ENCODE results near the gene RBPJ.

DNA sequence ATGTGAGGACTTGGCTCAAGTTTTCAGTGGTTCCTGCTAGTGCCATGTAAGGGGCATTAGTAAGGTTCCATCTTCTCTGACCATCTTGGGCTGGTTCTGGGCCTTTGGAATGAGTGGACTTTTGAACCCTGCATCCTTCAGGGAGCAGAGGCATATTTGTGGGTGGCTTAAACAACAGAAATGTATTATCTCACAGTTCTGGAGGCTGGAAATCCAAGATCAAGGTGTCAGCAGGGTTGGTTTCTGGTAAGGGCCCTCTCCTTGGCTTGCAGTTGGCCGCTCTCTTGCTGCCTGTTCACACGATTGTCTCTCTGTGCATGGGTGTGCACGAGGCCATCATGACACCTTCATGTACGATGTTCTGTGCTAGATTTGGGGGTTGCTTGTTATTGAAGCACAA, 148.2 kb downstream of the RBPJ start:
- TF ChIP-seq, protein P1, sequence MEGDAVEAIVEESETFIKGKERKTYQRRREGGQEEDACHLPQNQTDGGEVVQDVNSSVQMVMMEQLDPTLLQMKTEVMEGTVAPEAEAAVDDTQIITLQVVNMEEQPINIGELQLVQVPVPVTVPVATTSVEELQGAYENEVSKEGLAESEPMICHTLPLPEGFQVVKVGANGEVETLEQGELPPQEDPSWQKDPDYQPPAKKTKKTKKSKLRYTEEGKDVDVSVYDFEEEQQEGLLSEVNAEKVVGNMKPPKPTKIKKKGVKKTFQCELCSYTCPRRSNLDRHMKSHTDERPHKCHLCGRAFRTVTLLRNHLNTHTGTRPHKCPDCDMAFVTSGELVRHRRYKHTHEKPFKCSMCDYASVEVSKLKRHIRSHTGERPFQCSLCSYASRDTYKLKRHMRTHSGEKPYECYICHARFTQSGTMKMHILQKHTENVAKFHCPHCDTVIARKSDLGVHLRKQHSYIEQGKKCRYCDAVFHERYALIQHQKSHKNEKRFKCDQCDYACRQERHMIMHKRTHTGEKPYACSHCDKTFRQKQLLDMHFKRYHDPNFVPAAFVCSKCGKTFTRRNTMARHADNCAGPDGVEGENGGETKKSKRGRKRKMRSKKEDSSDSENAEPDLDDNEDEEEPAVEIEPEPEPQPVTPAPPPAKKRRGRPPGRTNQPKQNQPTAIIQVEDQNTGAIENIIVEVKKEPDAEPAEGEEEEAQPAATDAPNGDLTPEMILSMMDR (IDR thresholded peaks at IDR 0.05; ENCODE audit: low read length): no peak
- no peak for TF ChIP-seq EZH2 (IDR thresholded peaks at IDR 0.05; ENCODE audit: borderline replicate concordance, low read length)

Measured in OCI-LY1 (cell line).